GM12873 (cell line): Measurements from ENCODE around the gene KLK2.

ENCODE experiments used
- CTCF ChIP-seq: IDR thresholded peaks from 2 replicates; pipeline ENCODE4 v1.5.1; 2012; ENCODE audit warnings: low read depth, mild to moderate bottlenecking, moderate library complexity, low read length, control low read depth; ENCODE audit not compliant: insufficient read depth; ENCODE audit errors: missing control alignments

Gene KLK2

DNA sequence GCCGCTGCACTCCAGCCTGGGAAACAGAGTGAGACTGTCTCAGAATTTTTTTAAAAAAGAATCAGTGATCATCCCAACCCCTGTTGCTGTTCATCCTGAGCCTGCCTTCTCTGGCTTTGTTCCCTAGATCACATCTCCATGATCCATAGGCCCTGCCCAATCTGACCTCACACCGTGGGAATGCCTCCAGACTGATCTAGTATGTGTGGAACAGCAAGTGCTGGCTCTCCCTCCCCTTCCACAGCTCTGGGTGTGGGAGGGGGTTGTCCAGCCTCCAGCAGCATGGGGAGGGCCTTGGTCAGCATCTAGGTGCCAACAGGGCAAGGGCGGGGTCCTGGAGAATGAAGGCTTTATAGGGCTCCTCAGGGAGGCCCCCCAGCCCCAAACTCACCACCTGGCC lies at the start of gene KLK2:
Gene KLK2 (plus strand): TSS at position 384 of the 400 bp plus-strand sequence. CDS start 35 bp downstream, outside the sequence.
- no peak for TF ChIP-seq CTCF

DNA sequence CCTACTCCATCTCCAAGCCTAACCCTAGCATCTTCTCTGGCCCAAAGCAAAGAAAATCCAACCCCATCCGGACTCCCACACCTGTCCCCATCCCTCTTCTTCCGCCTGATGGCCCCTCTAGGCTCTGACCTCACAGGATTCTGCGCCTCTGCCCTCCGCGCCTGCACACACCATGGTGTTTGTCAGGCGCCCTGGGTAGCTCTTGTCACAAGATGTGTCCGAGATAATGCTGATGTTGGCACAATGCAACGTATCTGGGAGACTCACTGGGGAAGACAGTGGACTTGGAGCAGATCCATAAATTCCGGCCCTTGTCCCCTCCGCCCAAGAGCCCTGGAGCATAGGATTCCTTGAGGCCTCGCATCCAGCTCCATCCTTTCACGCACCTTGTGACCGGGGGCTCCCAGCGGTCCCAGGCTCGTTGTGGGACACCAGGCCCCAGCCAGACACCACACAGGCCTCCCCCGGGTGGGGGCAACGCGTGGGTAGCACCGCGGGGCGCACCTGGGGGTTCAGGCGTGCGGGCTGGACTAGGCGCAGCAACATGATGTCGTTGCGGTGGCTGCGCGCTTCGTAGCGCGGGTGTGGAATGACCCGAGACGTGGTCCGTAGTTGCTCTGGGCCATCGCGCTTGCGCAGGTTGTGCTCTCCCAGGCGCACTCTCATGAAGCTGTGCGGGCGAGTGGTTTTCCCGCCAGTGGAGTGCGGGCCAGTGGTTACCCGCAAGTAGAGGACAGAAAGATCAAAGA lies 46.6 kb upstream of the KLK2 start:
- TF ChIP-seq CTCF = no peak

GRCh38 chr19:50827476-50827875 lies 45.8 kb upstream of the KLK2 start:
- no peak for TF ChIP-seq CTCF

GRCh38 chr19:50829801-50830200 lies 43.4 kb upstream of the KLK2 start:
- no peak for TF ChIP-seq CTCF

GRCh38 chr19:50830266-50831025 lies 42.8 kb upstream of the KLK2 start:
- no peak for TF ChIP-seq CTCF

GRCh38 chr19:50831026-50831396 lies 42.2 kb upstream of the KLK2 start:
- no peak for TF ChIP-seq CTCF

- TF ChIP-seq CTCF = no peak
Measured at GRCh38 chr19:50832666-50833065, 40.6 kb upstream of the KLK2 start.
